DMS53 treated with DMSO at 0.1 percent for 48 hours (cell line): ENCODE data around the gene VPS51.
A peak's percentile ranks its signal among the peaks of the same experiment; 100 is the strongest.
"Not testable (repeated sequence)": the region's sequence is repeated elsewhere in the genome, so short reads cannot be mapped to it uniquely, and the experiment has no call there.

ENCODE experiments used
- DNase-seq: peaks from one replicate; lab custom pipeline; 2025; ENCODE audit not compliant: unreplicated experiment; lab: John Stamatoyannopoulos, UW

The VPS51 gene

DNA sequence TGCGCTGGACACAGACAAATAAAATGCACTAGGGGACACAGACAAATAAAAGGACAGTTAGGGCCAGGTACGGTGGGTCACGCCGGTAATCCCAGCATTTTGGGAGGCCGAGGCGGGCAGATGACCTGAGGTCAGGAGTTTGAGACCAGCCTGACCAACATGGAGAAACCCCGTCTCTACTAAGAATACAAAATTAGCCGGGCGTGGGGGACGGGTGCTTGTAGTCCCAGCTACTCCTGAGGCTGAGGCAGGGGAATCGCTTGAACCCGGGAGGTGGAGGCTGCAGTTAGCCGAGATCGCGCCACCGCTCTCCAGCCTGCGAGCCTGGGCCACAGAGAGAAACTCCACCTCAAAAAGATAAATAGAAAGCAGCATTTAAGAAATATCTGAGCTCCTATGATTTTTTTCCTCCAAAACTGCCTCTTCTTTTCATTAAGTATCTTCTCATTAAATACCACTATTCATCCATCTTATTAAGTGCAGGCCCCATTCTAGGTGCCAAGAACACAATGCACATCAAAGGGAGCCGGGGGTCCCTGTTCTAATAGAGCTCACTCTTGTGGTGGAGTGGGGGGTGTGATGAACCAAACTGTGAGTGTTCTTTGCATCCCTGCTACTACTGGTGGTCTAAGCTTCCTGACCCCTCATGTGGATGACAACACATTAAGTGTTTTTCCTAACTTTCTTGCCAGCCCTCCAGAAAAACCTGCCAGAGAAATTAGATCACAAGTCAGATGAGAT, 22.3 kb downstream of the VPS51 start:
- no peak for DNase-seq

DNA sequence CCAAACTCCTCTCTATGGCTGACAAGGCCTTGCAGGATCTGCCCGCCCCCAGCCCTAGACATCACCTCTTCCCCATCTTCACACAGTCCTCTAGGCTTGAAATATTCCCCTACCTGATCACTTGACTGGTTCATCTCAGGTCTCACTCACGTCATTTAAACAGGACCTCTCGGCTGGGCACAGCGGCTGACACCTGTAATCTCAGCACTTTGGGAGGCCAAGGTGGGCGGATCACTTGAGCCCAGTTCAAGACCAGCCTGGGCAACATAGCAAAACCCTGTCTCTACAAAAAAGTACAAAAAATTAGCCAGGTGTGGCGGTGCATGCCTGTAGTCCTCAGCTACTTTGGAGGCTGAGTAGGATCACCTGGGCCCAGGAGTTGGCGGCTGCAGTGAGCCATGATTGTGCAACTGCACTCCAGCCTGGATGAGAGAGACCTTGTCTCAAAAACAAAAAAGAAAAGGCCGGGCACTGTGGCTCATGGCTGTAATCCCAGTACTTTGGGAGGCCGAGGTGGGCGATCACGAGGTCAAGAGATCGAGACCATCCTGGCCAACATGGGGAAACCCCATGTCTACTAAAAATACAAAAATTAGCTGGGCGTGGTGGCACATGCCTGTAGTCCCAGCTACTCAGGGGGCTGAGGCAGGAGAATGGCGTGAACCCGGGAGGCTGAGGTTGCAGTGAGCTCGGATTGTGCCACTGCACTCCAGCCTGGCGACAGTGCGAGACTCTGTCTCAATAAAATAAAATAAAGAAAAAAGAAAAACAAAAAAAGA, 23.1 kb downstream of the VPS51 start:
- DNase-seq, result not testable (repeated sequence)

DNA sequence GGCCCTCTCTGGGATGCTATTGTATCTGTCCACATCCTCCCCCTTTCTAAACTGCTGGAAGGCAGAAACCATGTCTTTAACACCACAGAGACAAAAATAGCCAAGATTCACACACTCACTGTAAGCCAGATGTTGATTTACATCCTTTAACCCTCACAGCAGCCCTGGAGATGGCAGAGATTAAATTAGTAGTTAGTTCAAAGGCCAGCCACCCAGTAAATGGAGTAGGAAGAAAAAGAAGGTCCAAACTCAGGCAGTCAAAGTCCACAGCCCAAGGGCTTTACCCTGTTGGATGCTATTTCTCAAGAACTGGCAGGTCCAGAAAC, 23.6 kb downstream of the VPS51 start:
- no peak for DNase-seq

GRCh38 chr11:65120831-65121230, 24.8 kb downstream of the VPS51 start:
- no peak for DNase-seq

DNA sequence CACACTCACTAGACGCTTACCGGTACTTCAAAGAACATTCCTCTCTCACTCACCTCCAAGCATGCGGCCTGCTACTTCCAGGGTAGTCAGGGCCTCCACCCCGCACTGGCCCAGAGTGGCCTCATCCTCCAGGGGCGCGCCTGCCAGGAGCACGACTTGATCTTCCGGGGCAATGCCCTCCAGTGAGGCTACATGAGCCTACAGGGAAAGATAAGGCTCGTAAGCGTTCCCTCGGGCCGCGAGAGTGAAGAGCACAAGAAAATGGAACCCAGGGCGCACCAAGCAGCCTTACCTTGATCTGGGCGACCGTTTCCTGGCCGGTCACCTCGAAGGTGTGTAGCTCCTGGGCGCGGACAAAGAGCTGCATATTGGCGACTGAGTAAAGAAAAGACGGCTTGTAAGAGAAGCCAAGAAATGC, 25.4 kb downstream of the VPS51 start:
- no peak for DNase-seq

- peak; percentile 95 for DNase-seq
Measured at GRCh38 chr11:65121865-65122696, 26.1 kb downstream of the VPS51 start, which contains the start of the genes FAU and MRPL49. Gene FAU, minus strand, starts transcription at chr11:65122134. Its CDS starts 321 bp downstream, at chr11:65121813. Gene MRPL49, plus strand, starts transcription at chr11:65122321. Its CDS starts 26 bp downstream, at chr11:65122347.

DNA sequence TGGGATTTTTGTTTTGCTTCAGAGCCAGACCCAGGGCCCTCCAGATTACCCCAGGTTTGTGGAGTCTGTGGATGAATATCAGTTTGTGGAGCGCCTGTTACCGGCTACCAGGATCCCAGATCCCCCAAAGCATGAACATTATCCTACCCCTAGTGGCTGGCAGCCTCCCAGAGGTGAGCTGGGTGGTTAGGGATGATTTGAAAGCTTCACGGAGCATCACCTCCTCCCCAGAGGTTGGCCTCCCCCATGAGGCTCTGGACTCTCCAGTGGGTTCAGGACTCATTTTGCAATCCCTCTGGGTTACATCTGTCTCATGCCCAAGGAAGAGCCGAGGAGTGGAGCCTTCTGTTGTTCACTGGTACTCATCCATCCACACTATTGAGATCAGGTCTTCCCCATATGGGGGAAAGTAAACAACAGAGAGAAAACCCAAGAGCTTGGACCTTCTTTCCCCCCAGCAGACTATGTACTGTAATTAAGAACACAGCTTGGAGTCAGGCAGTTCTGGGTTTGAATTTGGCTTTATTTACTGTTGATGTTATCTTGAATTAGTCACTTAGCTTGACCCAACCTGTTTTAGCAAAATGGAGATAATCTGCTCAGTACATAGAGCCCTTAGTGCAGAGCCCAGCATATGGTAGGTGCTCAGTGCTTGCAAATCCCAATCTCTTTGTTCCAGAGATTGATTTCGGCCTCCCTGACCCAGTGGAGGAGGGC, 28.6 kb downstream of the VPS51 start:
- no peak for DNase-seq

- DNase-seq, result no peak
Measured at GRCh38 chr11:65125197-65126056, 29.4 kb downstream of the VPS51 start.

DNA sequence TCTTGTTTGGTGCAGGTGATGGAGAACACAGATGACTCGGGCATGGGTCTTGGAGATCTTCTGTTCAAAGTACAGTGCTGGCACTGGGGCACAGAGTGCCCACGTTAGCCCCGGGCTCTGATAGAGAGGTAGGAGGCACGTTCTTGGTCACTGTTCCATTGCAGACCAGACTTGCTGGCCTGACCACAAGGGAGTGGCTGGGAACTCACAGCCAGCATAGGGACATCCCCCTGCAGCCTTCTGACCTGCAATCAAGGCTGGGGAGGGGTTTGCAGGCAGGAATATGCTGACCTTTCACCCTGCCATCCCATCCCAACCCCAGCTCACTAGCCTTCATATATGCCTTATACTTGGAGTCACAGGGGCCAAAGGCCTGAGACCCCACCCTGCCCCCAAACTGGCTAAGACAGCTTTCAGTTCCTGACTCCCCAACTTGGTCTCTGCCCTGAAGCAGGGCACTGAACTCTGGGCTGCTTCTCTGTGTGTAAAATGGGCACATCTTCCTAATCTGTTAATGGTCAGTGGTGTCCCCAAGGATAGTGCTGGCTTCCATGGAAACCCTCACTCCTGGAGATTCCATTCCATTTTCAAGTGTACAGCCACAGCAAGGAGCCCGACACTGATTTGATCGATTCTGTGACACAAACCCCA, 30.7 kb downstream of the VPS51 start:
- no peak for DNase-seq

DNA sequence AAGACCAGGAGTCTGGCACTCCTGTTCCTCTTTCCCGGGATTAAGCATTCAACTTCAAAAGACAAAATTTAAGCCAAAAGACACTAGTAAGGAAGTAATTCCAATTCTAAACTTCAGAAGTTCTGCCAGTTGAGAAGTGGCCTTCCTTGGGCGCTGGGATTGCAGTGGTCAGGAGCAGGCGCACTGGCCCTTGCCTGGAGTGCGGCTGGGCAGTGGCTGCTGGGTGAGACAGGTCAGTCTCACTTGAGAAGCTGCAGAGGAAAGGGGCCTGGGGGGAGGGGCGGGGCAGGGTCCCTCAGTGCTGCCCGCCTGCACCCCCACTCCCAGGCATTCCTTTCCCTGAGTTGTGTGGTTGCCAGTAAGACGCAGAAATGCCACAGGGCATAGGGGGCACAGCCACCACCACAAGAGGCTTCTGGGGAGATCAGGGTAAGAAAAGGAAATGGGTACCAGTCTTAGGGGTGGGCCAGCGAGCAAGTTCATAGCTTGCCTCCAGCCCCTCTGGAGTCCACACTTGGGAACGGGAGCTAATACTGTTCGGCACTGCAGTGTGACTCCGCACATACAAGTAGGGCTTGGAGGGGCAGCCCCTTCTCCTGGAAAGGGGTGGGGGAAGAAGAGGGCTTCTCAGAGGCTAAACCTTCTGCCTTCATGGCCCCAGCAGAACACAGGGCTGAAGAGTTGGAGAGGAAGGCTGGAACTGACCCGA, 31.6 kb downstream of the VPS51 start:
- no peak for DNase-seq

- DNase-seq, result no peak
Measured at GRCh38 chr11:65128182-65129145, 32.5 kb downstream of the VPS51 start.

DNA sequence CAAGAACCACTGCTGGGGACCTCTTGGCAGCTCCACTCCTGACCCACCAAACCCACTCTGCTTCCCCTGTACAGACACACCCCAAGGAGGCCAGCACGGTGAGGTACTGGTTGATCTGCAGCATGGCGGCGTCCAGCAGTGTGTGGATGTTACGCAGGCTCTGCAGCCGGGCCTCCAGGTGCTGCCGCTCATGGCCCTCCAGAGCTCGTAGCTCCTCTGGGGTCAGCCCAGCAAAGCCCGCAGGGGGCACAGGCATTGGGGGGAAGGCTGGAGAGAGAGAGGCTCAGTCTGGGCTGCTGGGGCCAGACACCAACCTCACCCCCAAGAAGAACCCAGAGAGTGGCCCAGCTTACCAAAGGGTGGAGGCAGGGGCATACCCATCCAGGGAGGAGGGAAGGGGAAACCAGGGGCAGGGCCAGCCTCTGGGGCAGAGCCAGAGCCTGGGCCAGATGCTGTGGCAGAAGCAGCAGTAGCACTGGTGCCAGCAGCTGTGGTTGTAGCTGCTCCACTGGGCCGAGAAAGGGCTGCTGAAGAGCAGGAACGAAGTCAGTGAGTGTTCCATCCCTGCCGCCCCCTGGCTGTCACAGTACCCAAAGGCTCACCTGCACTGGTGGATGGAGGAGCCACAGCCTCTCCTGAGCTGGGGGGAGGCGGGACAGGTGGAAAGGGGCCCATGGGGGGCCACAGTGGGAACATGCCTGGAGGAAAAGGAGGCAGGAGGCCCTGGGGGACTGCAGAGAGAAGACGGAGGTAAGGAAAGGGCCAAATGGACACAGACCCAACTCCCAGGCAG, 33.8 kb downstream of the VPS51 start:
- no peak for DNase-seq

DNA sequence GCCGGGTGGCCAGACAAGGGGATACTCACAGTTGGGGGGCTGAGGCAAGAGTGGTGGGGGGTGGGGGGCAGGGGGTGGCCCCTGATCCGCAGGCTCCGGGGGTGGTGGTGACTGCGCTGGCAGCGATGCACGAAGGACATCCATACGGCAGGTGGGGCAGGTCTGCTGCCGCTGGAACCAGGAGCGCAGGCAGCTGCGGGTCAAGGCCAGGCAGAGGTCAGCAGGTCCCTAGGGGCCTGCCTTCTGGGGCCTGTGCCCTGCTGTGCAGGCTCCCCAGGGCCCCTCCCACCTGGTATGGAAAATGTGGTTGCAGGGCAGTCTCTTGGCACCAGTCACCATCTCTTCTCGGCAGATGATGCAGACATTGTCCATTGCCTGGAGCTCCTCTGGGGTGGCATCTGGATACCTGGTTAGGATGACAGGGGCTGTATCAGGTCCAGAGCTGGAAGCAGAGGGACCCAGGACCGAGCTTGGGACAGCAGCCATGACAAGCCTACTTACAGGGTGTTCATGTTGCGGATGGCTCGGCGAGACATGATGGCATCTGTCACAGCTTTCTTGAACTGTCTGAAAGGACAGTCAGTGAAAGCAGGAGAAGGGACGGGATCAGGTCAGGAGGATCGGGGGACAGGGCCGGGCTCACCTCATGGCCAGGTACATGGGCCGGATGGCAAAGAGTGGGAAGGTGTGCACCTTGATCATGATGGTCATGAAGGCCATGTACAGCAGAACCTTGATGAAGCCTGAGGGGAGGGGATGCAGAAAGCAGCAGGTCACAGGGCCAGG, 34.8 kb downstream of the VPS51 start:
- DNase-seq, result no peak

- DNase-seq, result no peak
Measured at GRCh38 chr11:65131417-65131776, 35.4 kb downstream of the VPS51 start.

GRCh38 chr11:65131895-65132237, 35.9 kb downstream of the VPS51 start:
- no peak for DNase-seq

DNA sequence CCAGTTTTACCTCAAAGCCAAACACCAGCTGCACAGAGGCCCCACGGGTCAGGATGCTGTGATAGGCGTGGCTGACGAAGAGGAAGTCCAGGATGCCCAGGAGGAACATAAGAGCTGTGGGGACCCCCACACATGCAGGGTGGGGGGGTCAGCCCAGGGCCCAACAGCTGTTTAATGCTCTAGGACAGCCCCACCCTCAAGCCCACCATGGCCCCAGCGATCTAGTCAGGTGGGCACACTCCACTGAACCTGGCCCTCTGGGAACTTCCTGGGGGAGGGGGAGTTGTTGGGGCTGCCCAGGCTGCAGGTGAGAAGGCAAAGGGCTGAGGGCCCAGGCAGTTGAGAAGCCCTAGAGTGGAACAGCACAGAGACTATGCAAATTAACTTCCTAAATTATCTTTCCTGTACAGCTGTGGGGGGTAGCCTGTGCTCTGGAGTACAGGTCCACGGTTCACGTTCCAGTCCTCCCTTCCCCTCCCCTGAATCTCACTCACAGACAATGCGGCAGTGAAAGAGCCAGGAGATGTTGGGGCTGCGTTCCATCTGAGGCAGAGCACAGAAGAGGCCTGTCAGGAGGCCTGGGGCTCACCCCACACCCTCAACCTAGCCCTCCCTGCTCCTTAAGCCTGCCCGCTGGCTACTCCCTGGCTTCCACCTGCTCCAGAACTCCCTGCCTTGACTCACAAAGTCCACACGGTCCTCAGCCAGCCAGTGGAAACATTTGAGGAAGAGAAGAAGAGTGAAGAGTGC, 36.4 kb downstream of the VPS51 start:
- DNase-seq, result no peak
